H1 (cell line): Measurements from ENCODE around the gene PATJ. TPM values are rescaled to one million over a fixed set of nuclear protein-coding genes. Genes with fewer than 3 reads are reported as not detected.

Source experiments
- CTCF ChIA-PET: fragments of 300-600 bp; sonication (Branson Sonifier 250); formaldehyde crosslinking; loops from one replicate; lab custom pipeline; 2021; ENCODE audit not compliant: partially characterized antibody; lab: Charles Lee
- POLR2A ChIA-PET: fragments of 300-600 bp; sonication (Branson Sonifier 250); formaldehyde crosslinking; loops from one replicate; lab custom pipeline; 2021; ENCODE audit warnings: inconsistent platforms; ENCODE audit not compliant: partially characterized antibody; lab: Charles Lee
- DNase-seq, 2 experiments: peaks; one replicate each; pipeline versions ENCODE4 v3.0.0 to v3.0.0-alpha.2; 2010 to 2022; ENCODE audit warnings: low spot score in 2 of 2, low read depth in 1 of 2, mixed read lengths in 1 of 2
- FAIRE-seq: peaks from 2 replicates; lab custom pipeline; 2011; peaks lifted over from hg19 to GRCh38; lab: Jason Lieb, UNC
- H2AFZ ChIP-seq: 2 replicates; pipeline ENCODE4 v1.8.1; 2012; ENCODE audit warnings: low read length, inconsistent platforms
- H2AK5ac ChIP-seq: 2 replicates; pipeline ENCODE4 v1.6.1; 2013; ENCODE audit warnings: low read depth, low read length
- H2BK120ac ChIP-seq: replicated peaks from 2 replicates; pipeline ENCODE3; 2013; ENCODE audit warnings: low read depth, low read length, inconsistent platforms
- H2BK12ac ChIP-seq: 2 replicates; pipeline ENCODE4 v1.6.1; 2013; ENCODE audit warnings: low read depth, low read length
- H2BK15ac ChIP-seq: 2 replicates; pipeline ENCODE4 v1.6.1; 2013; ENCODE audit warnings: low read length
- H2BK20ac ChIP-seq: 2 replicates; pipeline ENCODE4 v1.6.1; 2013; ENCODE audit warnings: low read length
- H2BK5ac ChIP-seq: 2 replicates; pipeline ENCODE4 v1.6.1; 2013; ENCODE audit warnings: low read depth, low read length
- H3K14ac ChIP-seq: 2 replicates; pipeline ENCODE4 v1.6.1; 2013; ENCODE audit warnings: inconsistent platforms; ENCODE audit not compliant: insufficient read length
- H3K18ac ChIP-seq: 2 replicates; pipeline ENCODE4 v1.6.1; 2013; ENCODE audit warnings: low read length; ENCODE audit errors: extremely low read depth
- H3K23ac ChIP-seq: 2 replicates; pipeline ENCODE4 v1.6.1; 2013; ENCODE audit warnings: inconsistent platforms; ENCODE audit not compliant: insufficient read length
- H3K23me2 ChIP-seq: 2 replicates; pipeline ENCODE4 v1.6.1; 2013; ENCODE audit warnings: low read depth, low read length
- H3K27ac ChIP-seq: 2 replicates; pipeline ENCODE4 v1.6.1; 2011; ENCODE audit warnings: low read depth, low read length, inconsistent platforms
- H3K27me3 ChIP-seq, 4 experiments: replicated peaks in 1 of 4; 1 replicate in 1 of 4; 2 replicates in 3 of 4; pipeline versions ENCODE4 v1.6.1 to v1.8.1; 2011 to 2013; ENCODE audit warnings: low read length in 3 of 4, mild to moderate bottlenecking in 3 of 4, inconsistent platforms in 2 of 4, mixed read lengths in 2 of 4, moderate library complexity in 1 of 4; ENCODE audit not compliant: control insufficient read depth in 3 of 4, insufficient read depth in 3 of 4; ENCODE audit errors: extremely low read depth in 1 of 4
- H3K36me3 ChIP-seq, 4 experiments: 2 replicates each; pipeline versions ENCODE4 v1.6.1 to v1.8.1; 2011 to 2013; ENCODE audit warnings: mild to moderate bottlenecking in 4 of 4, low read length in 3 of 4, moderate library complexity in 2 of 4, control low read depth in 1 of 4, inconsistent platforms in 1 of 4; ENCODE audit not compliant: insufficient read depth in 4 of 4, control insufficient read depth in 2 of 4
- H3K4ac ChIP-seq: replicated peaks from 2 replicates; pipeline ENCODE3; 2013; ENCODE audit warnings: low read length, low read depth, mixed read lengths, inconsistent platforms; ENCODE audit not compliant: insufficient read length
- H3K4me1 ChIP-seq, 4 experiments: replicated peaks in 1 of 4; 1 replicate in 1 of 4; 2 replicates in 3 of 4; pipeline versions ENCODE4 v1.6.1 to v1.8.1; 2011 to 2013; ENCODE audit warnings: low read length in 3 of 4, inconsistent platforms in 2 of 4, mixed read lengths in 1 of 4; ENCODE audit not compliant: insufficient read depth in 4 of 4, control insufficient read depth in 3 of 4
- H3K4me2 ChIP-seq, 2 experiments: 2 replicates each; pipeline versions ENCODE4 v1.6.1 to v1.8.1; 2011 to 2013; ENCODE audit warnings: low read depth in 2 of 2, low read length in 2 of 2, control low read depth in 1 of 2, inconsistent platforms in 1 of 2, mild to moderate bottlenecking in 1 of 2; ENCODE audit not compliant: insufficient read depth in 1 of 2
- H3K4me3 ChIP-seq, 4 experiments: fragments of 200-600, 300-600 bp in 1 of 4; sonication (generic), shearing (Covaris generic), sonication (Bioruptor Twin) in 1 of 4; 2 replicates each; pipeline versions ENCODE4 v1.5.1 to v1.8.1; 2011 to 2016; ENCODE audit warnings: low read length in 4 of 4, low read depth in 3 of 4, control low read depth in 2 of 4, inconsistent platforms in 2 of 4, mild to moderate bottlenecking in 2 of 4, mixed read lengths in 1 of 4, moderate library complexity in 1 of 4; ENCODE audit not compliant: insufficient read depth in 2 of 4; ENCODE audit errors: extremely low read depth in 1 of 4
- H3K56ac ChIP-seq: replicated peaks from 2 replicates; pipeline ENCODE3; 2013; ENCODE audit warnings: low read depth, mild to moderate bottlenecking, mixed read lengths, low read length, inconsistent platforms; ENCODE audit not compliant: insufficient read length
- H3K79me1 ChIP-seq: 2 replicates; pipeline ENCODE4 v1.6.1; 2013; ENCODE audit warnings: low read depth, low read length, control low read depth
- H3K79me2 ChIP-seq, 2 experiments: 2 replicates each; pipeline versions ENCODE4 v1.6.1 to v1.8.1; 2012 to 2013; ENCODE audit warnings: low read length in 2 of 2, mild to moderate bottlenecking in 2 of 2, inconsistent platforms in 1 of 2; ENCODE audit not compliant: insufficient read depth in 2 of 2, control insufficient read depth in 1 of 2
- H3K9ac ChIP-seq, 4 experiments: replicated peaks in 1 of 4; 1 replicate in 1 of 4; 2 replicates in 3 of 4; pipeline versions ENCODE4 v1.6.1 to v1.8.1; 2011 to 2013; ENCODE audit warnings: low read depth in 3 of 4, low read length in 3 of 4, control low read depth in 2 of 4, mild to moderate bottlenecking in 2 of 4, moderate library complexity in 2 of 4, inconsistent platforms in 1 of 4; ENCODE audit errors: extremely low read depth in 1 of 4
- H3K9me3 ChIP-seq, 2 experiments: 2 replicates each; pipeline versions ENCODE4 v1.6.1 to v1.8.1; 2012 to 2013; ENCODE audit warnings: mild to moderate bottlenecking in 2 of 2, moderate library complexity in 2 of 2, control low read depth in 1 of 2, inconsistent platforms in 1 of 2, low read depth in 1 of 2, low read length in 1 of 2, mixed read lengths in 1 of 2; ENCODE audit not compliant: insufficient read depth in 2 of 2
- H4K20me1 ChIP-seq, 2 experiments: replicated peaks in 1 of 2; 2 replicates each; pipeline versions ENCODE3 to v1.8.1; 2011 to 2013; ENCODE audit warnings: inconsistent platforms in 2 of 2, low read length in 2 of 2, mild to moderate bottlenecking in 1 of 2; ENCODE audit not compliant: insufficient read depth in 2 of 2, control insufficient read depth in 1 of 2
- H4K5ac ChIP-seq: 2 replicates; pipeline ENCODE4 v1.6.1; 2013; ENCODE audit warnings: low read length, low read depth, mixed read lengths, inconsistent platforms; ENCODE audit not compliant: insufficient read length
- H4K8ac ChIP-seq: 2 replicates; pipeline ENCODE4 v1.8.0; 2013; ENCODE audit warnings: mild to moderate bottlenecking, moderate library complexity, low read length, inconsistent platforms; ENCODE audit not compliant: insufficient read depth; ENCODE audit errors: extremely low read depth
- H4K91ac ChIP-seq: replicated peaks from 2 replicates; pipeline ENCODE3; 2013; ENCODE audit warnings: low read length, mixed read lengths, inconsistent platforms; ENCODE audit not compliant: insufficient read length
- CREB1 ChIP-seq: IDR thresholded peaks from 2 replicates; pipeline ENCODE4 v1.6.1; 2012; ENCODE audit warnings: inconsistent platforms
- SIN3A ChIP-seq, 2 experiments: IDR thresholded peaks in 1 of 2; conservative IDR thresholded peaks in 1 of 2; 2 replicates each; pipeline ENCODE4 v1.6.1; 2011 to 2012; ENCODE audit warnings: low read length in 2 of 2, improper control_type of control experiment in 1 of 2, low read depth in 1 of 2, mild to moderate bottlenecking in 1 of 2
- SUZ12 ChIP-seq: fragments of 200-600 bp; sonication (generic); IDR thresholded peaks from 2 replicates; pipeline ENCODE4 v1.6.1; 2012; ENCODE audit warnings: mild to moderate bottlenecking, inconsistent platforms, low read length, moderate library complexity, mixed read lengths
- TAF1 ChIP-seq: IDR thresholded peaks from 2 replicates; pipeline ENCODE4 v1.6.1; 2011; ENCODE audit warnings: mild to moderate bottlenecking, low read depth, low read length
- TAF7 ChIP-seq: optimal IDR thresholded peaks from 2 replicates; pipeline ENCODE3; 2011; ENCODE audit warnings: low read depth, mild to moderate bottlenecking, inconsistent platforms, low read length, moderate library complexity, borderline replicate concordance
- WGBS, 2 experiments: shearing (Covaris generic) in 1 of 2; methylation state at CpG; one replicate each; pipeline versions ENCODE4 v1.1.6 to v1.1.7; 2013 to 2015; ENCODE audit warnings: low lambda C conversion rate in 2 of 2, mixed read lengths in 2 of 2, inconsistent platforms in 1 of 2, low coverage in 1 of 2, missing lambda C conversion rate in 1 of 2; ENCODE audit not compliant: insufficient replicate concordance in 2 of 2, insufficient coverage in 1 of 2, insufficient read length in 1 of 2; ENCODE audit errors: extremely low coverage in 1 of 2, missing lambda C conversion rate in 1 of 2; 5-methylcytosine and 5-hydroxymethylcytosine counted together
- polyA plus RNA-seq, 7 experiments: library from polyadenylated mRNA; depleted of rRNA in 3 of 7; stranded (reverse) in 5 of 7; unstranded in 2 of 7; fragments of >200 nt in 5 of 7; fragments of 200-250 nt in 2 of 7; gene quantifications; 1 replicate in 5 of 7; 2 replicates in 1 of 7; 4 replicates in 1 of 7; pipeline versions ENCODE4 v1.2.1 to v1.2.3, GENCODE V29; 2011 to 2013; ENCODE audit warnings: missing spikeins in 2 of 7, mixed read lengths in 2 of 7
- total RNA-seq: library from RNA; stranded (reverse); fragmentation: NEBNext Ultra II Directional; extraction: Animal tissue kit (Norgen Biotek cat#: 25700); gene quantifications from 2 replicates; pipeline ENCODE4 v1.2.1, GENCODE V29; 2021
- TF ChIP-seq, protein P1 (sequence below): IDR thresholded peaks from 2 replicates; pipeline ENCODE4 v1.6.1; 2011; ENCODE audit warnings: low read depth, mild to moderate bottlenecking, low read length; ENCODE audit not compliant: insufficient read depth

Gene PATJ
- total and polyA plus RNA-seq, 2 of the 8 experiments (the other 6 are each of a cell fraction or from before 2014, with no cell fraction given): 8.2 to 55.6 TPM

DNA sequence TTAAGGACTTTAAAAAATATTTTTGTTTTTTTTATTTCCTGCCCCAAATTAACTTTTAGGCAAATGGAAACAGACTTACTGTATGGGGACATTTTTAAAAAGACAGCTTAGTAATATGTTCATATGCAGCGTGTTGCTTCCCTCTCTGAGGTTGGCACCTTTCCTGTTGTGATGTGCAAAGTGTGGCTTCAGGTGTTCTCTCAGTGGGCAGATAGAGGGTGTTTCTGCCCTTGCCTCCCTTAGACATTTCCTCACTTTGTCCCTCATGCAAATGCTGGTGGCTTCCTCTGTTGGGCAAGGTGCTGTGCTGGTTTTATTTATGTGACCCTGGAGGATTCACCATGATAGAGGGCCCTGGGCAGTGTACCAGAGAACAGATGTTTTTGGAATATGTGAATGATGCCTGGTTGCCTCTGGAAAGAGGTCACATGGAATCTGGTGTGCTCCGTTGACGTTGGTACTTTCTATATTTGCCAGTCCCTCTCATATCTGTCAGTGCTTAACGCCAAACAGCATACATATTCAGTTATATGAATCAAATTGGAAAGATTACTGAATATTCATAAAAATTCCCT, 123.5 kb downstream of the PATJ start:
- Histone ChIP-seq H4K20me1 (no peaks in the 10 kb centered on the region), H3K27ac (no peak overlapping the region), H3K9me3 (no peaks in the 10 kb centered on the region), H3K14ac (no peak overlapping the region), H3K36me3 (peaks cover 0 to 17% (median 8%) of the 10 kb centered on the region in 4 experiments; a peak in 3 of 8 replicates), H3K4me2 (no peak overlapping the region), H3K4me3 (no peak overlapping the region), H3K4me1 (peaks cover 0 to 4% (median 1%) of the 10 kb centered on the region in 4 experiments; a peak in 2 of 7 replicates), H2BK120ac (no peak overlapping the region), H4K5ac (no peak overlapping the region), H3K23me2 (no peaks in the 10 kb centered on the region), H3K23ac (no peak overlapping the region), H3K56ac (no peak overlapping the region), H2BK5ac (no peak overlapping the region), H2BK12ac (no peak overlapping the region), H2AFZ (no peak overlapping the region), H3K9ac (no peak overlapping the region), H3K79me2 (no peaks in the 10 kb centered on the region), H3K4ac (no peak overlapping the region), H4K91ac (no peak overlapping the region), H4K8ac (no peak overlapping the region), H3K79me1 (no peaks in the 10 kb centered on the region), H3K18ac (no peak overlapping the region), H2AK5ac (no peak overlapping the region), H3K27me3 (no peaks in the 10 kb centered on the region), H2BK20ac (no peak overlapping the region), H2BK15ac (no peak overlapping the region)
- no peak for TF ChIP-seq CREB1
- no peak for TF ChIP-seq TAF7
- no peak for TF ChIP-seq SIN3A (conservative IDR thresholded peaks at IDR 0.05 in 1 of 2, IDR thresholded peaks at IDR 0.05 in 1 of 2; ENCODE audit: low read depth in 1 of 2, low read length in 2 of 2)
- TF ChIP-seq SUZ12: no peak
- no peak for TF ChIP-seq TAF1
- TF ChIP-seq, protein P1, sequence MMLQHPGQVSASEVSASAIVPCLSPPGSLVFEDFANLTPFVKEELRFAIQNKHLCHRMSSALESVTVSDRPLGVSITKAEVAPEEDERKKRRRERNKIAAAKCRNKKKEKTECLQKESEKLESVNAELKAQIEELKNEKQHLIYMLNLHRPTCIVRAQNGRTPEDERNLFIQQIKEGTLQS: no peak
- FAIRE-seq (no peak), DNase-seq (no peak)
- ChIA-PET CTCF (no interaction called here), POLR2A (interaction anchor here (0.5 kb wide), 1 partner anchor 233 kb away, joined by 3 read pairs; no protein-coding TSS in a partner anchor)
- WGBS, 2 experiments: 88% methylated on average over 4 of the region's 4 CpGs; no CpG with 5 or more reads in 1 of the 2 experiments
